HepG2 (cell line): ENCODE results near the gene MYO10. TPM values are rescaled to one million over a fixed set of nuclear protein-coding genes. Genes with fewer than 3 reads are reported as not detected.

Source experiments
- ATAC-seq: fragments of 200-7000 bp; cut with Tn5 transposase; 3 replicates; pipeline ENCODE4 v1.9.1; 2020; ENCODE audit warnings: mild to moderate bottlenecking, moderate library complexity
- BruUV-seq: library from RNA; stranded (reverse); fragments of 400-500 nt; replicated peaks from 2 replicates; lab custom pipeline; 2021; lab: Mats Ljungman, UMichigan
- CTCF ChIA-PET: fragments of 300-600 bp; formaldehyde crosslinking; extraction: SDS; loops from one replicate; lab custom pipeline; 2021; ENCODE audit warnings: low total read pairs, inconsistent platforms, low intra/inter-chr PET ratio; lab: Yijun Ruan, JAX
- POLR2A ChIA-PET: fragments of 350-600 bp; sonication (Branson Sonifier 250); formaldehyde crosslinking; loops from one replicate; lab custom pipeline; 2020; ENCODE audit warnings: antibody characterized with exemption, inconsistent platforms; lab: Yijun Ruan, JAX
- DNase-seq: peaks from one replicate; pipeline ENCODE4 v3.0.0-alpha.2; 2015; ENCODE audit warnings: low spot score
- FAIRE-seq: peaks from 3 replicates; lab custom pipeline; 2011; peaks lifted over from hg19 to GRCh38; lab: Jason Lieb, UNC
- H2AFZ ChIP-seq: one replicate; pipeline ENCODE4 v1.6.1; 2011; ENCODE audit warnings: low read length, inconsistent platforms
- H3K27ac ChIP-seq: fragments of 300-600 bp; 3 replicates; pipeline ENCODE4 v1.8.0; 2011; ENCODE audit warnings: mixed run types, mild to moderate bottlenecking, mixed read lengths, low read length, inconsistent platforms; ENCODE audit not compliant: insufficient read depth; ENCODE audit errors: extremely low read length
- H3K27me3 ChIP-seq, 2 experiments: fragments of 200-600 bp in 1 of 2; 2 replicates in 1 of 2; 3 replicates in 1 of 2; pipeline versions ENCODE4 v1.6.0 to v1.8.0; 2011; ENCODE audit warnings: low read length in 2 of 2, mild to moderate bottlenecking in 2 of 2, moderate library complexity in 2 of 2, inconsistent platforms in 1 of 2; ENCODE audit not compliant: insufficient read depth in 2 of 2, control insufficient read depth in 1 of 2
- H3K36me3 ChIP-seq, 2 experiments: fragments of 200-600 bp in 1 of 2; replicated peaks in 1 of 2; 2 replicates in 1 of 2; 3 replicates in 1 of 2; pipeline versions ENCODE4 v1.5.1 to v1.8.0; 2011; ENCODE audit warnings: low read length in 2 of 2, inconsistent platforms in 1 of 2; ENCODE audit not compliant: insufficient read depth in 2 of 2, control insufficient read depth in 1 of 2
- H3K4me1 ChIP-seq: 2 replicates; pipeline ENCODE4 v1.5.1; 2012; ENCODE audit warnings: low read length, inconsistent platforms; ENCODE audit not compliant: insufficient read depth
- H3K4me2 ChIP-seq: 2 replicates; pipeline ENCODE4 v1.6.0; 2011; ENCODE audit warnings: low read depth, low read length, inconsistent platforms
- H3K4me3 ChIP-seq, 3 experiments: fragments of 200-600 bp in 1 of 3; sonication (generic), shearing (Covaris generic) in 1 of 3; replicated peaks in 1 of 3; 2 replicates each; pipeline ENCODE4 v1.5.1; 2011 to 2016; ENCODE audit warnings: low read length in 3 of 3, inconsistent platforms in 2 of 3, low read depth in 2 of 3, mild to moderate bottlenecking in 2 of 3, control low read depth in 1 of 3, mixed read lengths in 1 of 3; ENCODE audit not compliant: insufficient read depth in 1 of 3
- H3K79me2 ChIP-seq: one replicate; pipeline ENCODE4 v1.6.1; 2011; ENCODE audit warnings: low read length, inconsistent platforms; ENCODE audit not compliant: insufficient read depth
- H3K9ac ChIP-seq: 2 replicates; pipeline ENCODE4 v1.6.0; 2011; ENCODE audit warnings: mild to moderate bottlenecking, low read depth, low read length, inconsistent platforms; ENCODE audit not compliant: insufficient read depth
- H3K9me3 ChIP-seq: 2 replicates; pipeline ENCODE4 v1.5.1; 2012; ENCODE audit warnings: mild to moderate bottlenecking, low read length
- H4K20me1 ChIP-seq: 2 replicates; pipeline ENCODE4 v1.6.0; 2011; ENCODE audit warnings: inconsistent platforms, mild to moderate bottlenecking, low read length, moderate library complexity; ENCODE audit not compliant: insufficient read depth
- GTF3A ChIP-seq: sonication (generic); formaldehyde crosslinking; conservative IDR thresholded peaks from 2 replicates; pipeline ENCODE4 v1.4.0; 2020; ENCODE audit warnings: mild to moderate bottlenecking, missing genetic modification reagents
- HCFC1 ChIP-seq: fragments of 150-350 bp; IDR thresholded peaks from 2 replicates; pipeline ENCODE4 v1.6.1; 2014; ENCODE audit warnings: low read depth, low read length
- HMG20B ChIP-seq: conservative IDR thresholded peaks from 2 replicates; pipeline ENCODE4 v1.6.1; 2016; ENCODE audit warnings: missing genetic modification reagents, missing compliant biosample characterization
- MBD4 ChIP-seq: IDR thresholded peaks from 2 replicates; pipeline ENCODE4 v1.6.1; 2012; ENCODE audit warnings: low read length, inconsistent platforms, borderline replicate concordance
- MED8 ChIP-seq: sonication (generic); formaldehyde crosslinking; IDR thresholded peaks from 2 replicates; pipeline ENCODE4 v1.8.1; 2023; ENCODE audit warnings: mild to moderate bottlenecking, missing genetic modification reagents; ENCODE audit not compliant: insufficient replicate concordance
- TBP ChIP-seq: sonication (generic); formaldehyde crosslinking; IDR thresholded peaks from 2 replicates; pipeline ENCODE4 v1.5.0; 2020; ENCODE audit warnings: missing genetic modification reagents
- ZKSCAN8 ChIP-seq: IDR thresholded peaks from 2 replicates; pipeline ENCODE4 v1.6.1; 2016; ENCODE audit warnings: borderline replicate concordance, missing genetic modification reagents, missing compliant biosample characterization
- ZNF10 ChIP-seq: sonication (generic); formaldehyde crosslinking; IDR thresholded peaks from 2 replicates; pipeline ENCODE4 v1.4.0; 2020; ENCODE audit warnings: mild to moderate bottlenecking, low read depth, missing genetic modification reagents, borderline replicate concordance
- ZNF274 ChIP-seq: sonication (generic); formaldehyde crosslinking; IDR thresholded peaks from 2 replicates; pipeline ENCODE4 v1.5.1; 2020; ENCODE audit warnings: mild to moderate bottlenecking, missing genetic modification reagents
- ZNF7 ChIP-seq: IDR thresholded peaks from 2 replicates; pipeline ENCODE4 v1.6.1; 2016; ENCODE audit warnings: missing biosample characterization, missing genetic modification reagents
- WGBS: methylation state at CpG from one replicate; pipeline ENCODE4 v1.1.6; 2017; ENCODE audit warnings: low lambda C conversion rate; 5-methylcytosine and 5-hydroxymethylcytosine counted together
- in situ Hi-C: cut with HindIII; loops from 2 replicates; pipeline ENCODE4 v1.10.0; 2017; ENCODE audit warnings: low pct_unique_long_range_greater_than_20kb; ENCODE audit not compliant: extremely low pct_ligation_motif_present
- intact Hi-C: fragments of 100-400 bp; cut with micrococcal nuclease; formaldehyde crosslinking; loops from one replicate; pipeline ENCODE4 v1.10.0; 2022; ENCODE audit not compliant: unreplicated experiment
- polyA plus RNA-seq, 8 experiments: library from polyadenylated mRNA; depleted of rRNA in 3 of 8; stranded (reverse) in 7 of 8; unstranded in 1 of 8; fragments of >200 nt; fragmentation: Illumina TruSeq in 4 of 8; extraction: Trizol in 4 of 8; gene quantifications; 2 replicates each; pipeline versions ENCODE4 v1.2.1 to v1.2.3, GENCODE V29; 2011 to 2016; ENCODE audit warnings: low read depth in 4 of 8, missing spikeins in 1 of 8, mixed read lengths in 1 of 8; ENCODE audit not compliant: insufficient read depth in 1 of 8
- total RNA-seq, 5 experiments: library from RNA; depleted of rRNA; stranded (reverse); fragments of >200 nt; fragmentation: Illumina TruSeq; extraction: Trizol; gene quantifications; 2 replicates each; pipeline ENCODE4 v1.2.3, GENCODE V29; 2016; ENCODE audit warnings: low read depth in 1 of 5
- TF ChIP-seq, protein P1 (sequence below): sonication (generic); formaldehyde crosslinking; IDR thresholded peaks from 2 replicates; pipeline ENCODE4 v1.4.0; 2020; ENCODE audit warnings: mild to moderate bottlenecking, missing genetic modification reagents, borderline replicate concordance

MYO10 gene
- total and polyA plus RNA-seq, 2 of the 13 experiments (the other 11 are each of a cell fraction or from before 2014, with no cell fraction given): 4.5 to 14.0 TPM

DNA sequence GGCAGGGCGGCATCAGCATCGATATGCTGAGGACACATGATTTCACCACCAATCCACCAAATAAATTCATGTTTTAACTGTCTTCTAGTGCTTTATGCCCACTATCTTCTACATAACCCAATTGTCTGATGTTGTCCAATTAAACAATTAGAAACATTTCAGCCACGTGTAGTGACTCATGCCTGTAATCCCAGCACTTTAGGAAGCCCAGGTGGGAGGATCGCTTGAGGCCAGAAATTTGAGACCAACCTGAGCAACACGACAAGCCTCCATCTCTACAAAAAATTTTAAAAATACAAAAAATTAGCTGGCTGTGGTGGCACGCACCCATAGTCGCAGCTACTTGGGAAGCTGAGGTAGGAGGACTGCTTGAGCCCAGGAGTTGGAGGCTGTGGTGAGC, 128.1 kb downstream of the MYO10 start (continued):
- TF ChIP-seq ZNF274: no peak

DNA sequence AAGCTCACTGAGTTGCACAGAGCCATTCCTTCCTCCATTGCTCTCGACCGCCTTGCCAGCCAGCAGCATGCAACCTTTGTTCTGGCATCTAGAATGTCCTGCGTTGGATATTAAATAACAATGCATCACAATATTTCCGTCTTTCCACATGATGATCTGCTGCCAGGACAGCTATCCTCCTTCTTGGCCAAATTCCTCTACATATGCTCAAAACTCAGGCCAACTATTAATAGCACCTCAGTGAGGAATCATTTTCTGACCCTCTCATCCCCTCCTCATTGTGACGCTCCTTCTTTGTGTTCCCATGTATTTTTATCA, 128.6 kb downstream of the MYO10 start:
- CTCF ChIA-PET: no interaction called here
- Histone ChIP-seq H3K4me1 (peaks cover 35% of the 10 kb centered on the region), H3K36me3 (no peaks in the 10 kb centered on the region), H4K20me1 (no peaks in the 10 kb centered on the region), H3K4me3 (no peak overlapping the region), H2AFZ (no peak overlapping the region), H3K79me2 (no peaks in the 10 kb centered on the region), H3K27me3 (no peaks in the 10 kb centered on the region), H3K9ac (no peak overlapping the region), H3K27ac (no peak overlapping the region), H3K4me2 (no peak overlapping the region), H3K9me3 (no peaks in the 10 kb centered on the region)
- POLR2A ChIA-PET: no interaction called here
- TF ChIP-seq ZNF7 (CRISPR knock-in tag): no peak
- TF ChIP-seq TBP (CRISPR knock-in tag): no peak
- TF ChIP-seq ZNF10: no peak
- no peak for TF ChIP-seq MBD4
- TF ChIP-seq MED8 (CRISPR knock-in tag): no peak
- no peak for TF ChIP-seq HMG20B (CRISPR knock-in tag)
- TF ChIP-seq ZKSCAN8: no peak
- TF ChIP-seq, protein P1, sequence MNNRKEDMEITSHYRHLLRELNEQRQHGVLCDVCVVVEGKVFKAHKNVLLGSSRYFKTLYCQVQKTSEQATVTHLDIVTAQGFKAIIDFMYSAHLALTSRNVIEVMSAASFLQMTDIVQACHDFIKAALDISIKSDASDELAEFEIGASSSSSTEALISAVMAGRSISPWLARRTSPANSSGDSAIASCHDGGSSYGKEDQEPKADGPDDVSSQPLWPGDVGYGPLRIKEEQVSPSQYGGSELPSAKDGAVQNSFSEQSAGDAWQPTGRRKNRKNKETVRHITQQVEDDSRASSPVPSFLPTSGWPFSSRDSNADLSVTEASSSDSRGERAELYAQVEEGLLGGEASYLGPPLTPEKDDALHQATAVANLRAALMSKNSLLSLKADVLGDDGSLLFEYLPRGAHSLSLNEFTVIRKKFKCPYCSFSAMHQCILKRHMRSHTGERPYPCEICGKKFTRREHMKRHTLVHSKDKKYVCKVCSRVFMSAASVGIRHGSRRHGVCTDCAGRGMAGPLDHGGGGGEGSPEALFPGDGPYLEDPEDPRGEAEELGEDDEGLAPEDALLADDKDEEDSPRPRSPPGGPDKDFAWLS (CRISPR knock-in tag): no peak
- TF ChIP-seq HCFC1: no peak
- no peak for TF ChIP-seq GTF3A
- in situ Hi-C loops (no loop called here), intact Hi-C loops (no loop called here)
- BruUV-seq: no TSS peak
- FAIRE-seq (no peak), ATAC-seq (no peak), DNase-seq (no peak)
- 76% methylated on average over 5 of the region's 5 CpGs for WGBS
